ENCODE results near the gene TNFRSF18. TPM values are rescaled to one million over a fixed set of nuclear protein-coding genes. Genes with fewer than 3 reads are reported as not detected.

Gene TNFRSF18
- total and polyA plus RNA-seq, 2 donors (not counting 3 experiments of a cell fraction or from before 2014, with no cell fraction given), result not detected

DNA sequence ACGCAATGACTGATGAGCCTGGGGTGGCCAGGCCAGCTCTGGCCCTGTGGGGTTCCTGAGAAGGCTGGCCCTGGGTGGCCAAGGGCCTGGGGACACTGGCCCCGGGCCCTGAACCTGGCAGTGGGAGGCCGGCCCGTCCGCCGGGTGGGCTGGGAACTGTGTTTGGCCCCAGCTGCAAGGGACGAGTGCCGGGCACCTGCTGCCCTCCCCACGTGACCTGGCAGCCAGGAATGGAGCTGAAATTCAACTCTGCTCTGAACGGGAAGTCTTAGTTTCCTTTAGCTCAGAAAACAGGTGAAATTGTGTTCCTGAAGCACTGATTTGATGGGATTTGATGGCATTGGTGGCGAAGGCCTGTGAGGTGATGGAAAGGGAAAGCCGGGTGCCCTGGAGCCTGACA lies 40.9 kb downstream of the TNFRSF18 start:
- Histone ChIP-seq H3K9ac (replicated peaks; ENCODE audit: extremely low read depth, insufficient read depth, low read length) (no peak overlapping the region), H3K9me1 (replicated peaks; ENCODE audit: control insufficient read depth, extremely low read depth, insufficient read depth, low read length) (no peaks in the 10 kb centered on the region), H3K27me3 (ENCODE audit: control insufficient read depth in 2 of 2, insufficient read depth in 2 of 2, low read length in 2 of 2) (no peaks in the 10 kb centered on the region), H3K27ac (ENCODE audit: insufficient read depth, low read depth, low read length) (no peak overlapping the region), H2AFZ (ENCODE audit: low read depth, low read length) (no peak overlapping the region), H3K9me3 (replicated peaks; ENCODE audit: control insufficient read depth, insufficient read depth, low read length) (no peaks in the 10 kb centered on the region), H3K4me1 (ENCODE audit: control insufficient read depth, extremely low read depth, insufficient read depth, low read length) (no peaks in the 10 kb centered on the region), H3K4me3 (replicated peaks in 1 of 3; ENCODE audit: insufficient read depth in 1 of 3, low read depth in 1 of 3, low read length in 3 of 3) (no peak overlapping the region), H3K36me3 (ENCODE audit: control insufficient read depth in 2 of 2, extremely low read depth in 1 of 2, insufficient read depth in 2 of 2, low read length in 2 of 2) (no peaks in the 10 kb centered on the region), H3K4me2 (ENCODE audit: insufficient read depth, low read length) (no peak overlapping the region), H4K20me1 (replicated peaks; ENCODE audit: control insufficient read depth, extremely low read depth, insufficient read depth, low read length) (no peaks in the 10 kb centered on the region), H3K79me2 (ENCODE audit: control insufficient read depth, insufficient read depth, low read length) (no peaks in the 10 kb centered on the region)
- BruUV-seq (replicated peaks), result no TSS peak
- no peak for FAIRE-seq
- TF ChIP-seq JUN (IDR thresholded peaks at IDR 0.05; ENCODE audit: borderline replicate concordance, insufficient read depth, insufficient read length, low read depth), result no peak
- TF ChIP-seq POLR2AphosphoS5 (IDR thresholded peaks at IDR 0.05; ENCODE audit: insufficient read depth, low read depth, low read length), result no peak
- no peak for TF ChIP-seq POLR2A (IDR thresholded peaks at IDR 0.05; ENCODE audit: low read depth, low read length)
- TF ChIP-seq FOS (IDR thresholded peaks at IDR 0.05; ENCODE audit: borderline replicate concordance, insufficient read depth, low read length), result no peak
- no peak for TF ChIP-seq EZH2 (IDR thresholded peaks at IDR 0.05; ENCODE audit: borderline replicate concordance, low read depth, low read length, severe bottlenecking)
- TF ChIP-seq MAX (IDR thresholded peaks at IDR 0.05; ENCODE audit: insufficient read depth, insufficient read length), result no peak
- no peak for TF ChIP-seq GATA2 (IDR thresholded peaks at IDR 0.05; ENCODE audit: insufficient read depth, insufficient read length, low read depth, low read length)
- no peak for TF ChIP-seq CTCF (IDR thresholded peaks at IDR 0.05; ENCODE audit: extremely low read depth in 1 of 2, insufficient read depth in 1 of 2, low read depth in 1 of 2, low read length in 2 of 2)
- no peak for TF ChIP-seq MYC (IDR thresholded peaks at IDR 0.05; ENCODE audit: low read depth, low read length)
- DNase-seq (ENCODE audit: low read depth, low spot score), result no peak
- POLR2A ChIA-PET, result no interaction called here
- dilution Hi-C loops (cut with MboI; ENCODE audit: extremely low pct_ligation_motif_present, low sequenced_read_pairs) (no loop called here), intact Hi-C loops (cut with micrococcal nuclease) (no loop called here)
- CTCF ChIA-PET, result interaction anchor here (1.3 kb wide), 1 partner anchor 43 kb away, joined by 3 read pairs; no protein-coding TSS in a partner anchor

Data from endothelial cell of umbilical vein (primary cell).